ENCODE results near the gene ANKRD12.
"Not testable (repeated sequence)": the region's sequence is repeated elsewhere in the genome, so short reads cannot be mapped to it uniquely, and the experiment has no call there.

Gene ANKRD12

GRCh38 chr18:9136315-9137155 lies at the start of gene ANKRD12:
Gene ANKRD12, plus strand, starts transcription at chr18:9136781. Its CDS starts 45,652 bp downstream, at chr18:9182433.
- in situ Hi-C loops (cut with HindIII; ENCODE audit: low sequenced_read_pairs): no loop called here

- in situ Hi-C loops (cut with HindIII; ENCODE audit: low sequenced_read_pairs): no loop called here
These were observed 49.4 kb upstream of the ANKRD12 start for GRCh38 chr18:9087144-9087543.

GRCh38 chr18:9088252-9088651 lies 48.3 kb upstream of the ANKRD12 start:
- in situ Hi-C loops (cut with HindIII; ENCODE audit: low sequenced_read_pairs): no loop called here

GRCh38 chr18:9088727-9089126 lies 47.9 kb upstream of the ANKRD12 start:
- in situ Hi-C loops (cut with HindIII; ENCODE audit: low sequenced_read_pairs): not testable (repeated sequence)

GRCh38 chr18:9090578-9090977 lies 46.0 kb upstream of the ANKRD12 start:
- in situ Hi-C loops (cut with HindIII; ENCODE audit: low sequenced_read_pairs): no loop called here

- in situ Hi-C loops (cut with HindIII; ENCODE audit: low sequenced_read_pairs): no loop called here
These were observed 45.5 kb upstream of the ANKRD12 start for GRCh38 chr18:9091066-9091476.

GRCh38 chr18:9092665-9093064 lies 43.9 kb upstream of the ANKRD12 start:
- in situ Hi-C loops (cut with HindIII; ENCODE audit: low sequenced_read_pairs): no loop called here

GRCh38 chr18:9093109-9093508 lies 43.5 kb upstream of the ANKRD12 start:
- in situ Hi-C loops (cut with HindIII; ENCODE audit: low sequenced_read_pairs): not testable (repeated sequence)

- in situ Hi-C loops (cut with HindIII; ENCODE audit: low sequenced_read_pairs): no loop called here
These were observed 42.0 kb upstream of the ANKRD12 start for GRCh38 chr18:9094307-9095226.

- in situ Hi-C loops (cut with HindIII; ENCODE audit: low sequenced_read_pairs): no loop called here
These were observed 41.1 kb upstream of the ANKRD12 start for GRCh38 chr18:9095297-9096006.

- in situ Hi-C loops (cut with HindIII; ENCODE audit: low sequenced_read_pairs): no loop called here
These were observed 40.6 kb upstream of the ANKRD12 start for GRCh38 chr18:9096007-9096371.

GRCh38 chr18:9096685-9097084 lies 39.9 kb upstream of the ANKRD12 start:
- in situ Hi-C loops (cut with HindIII; ENCODE audit: low sequenced_read_pairs): no loop called here

- in situ Hi-C loops (cut with HindIII; ENCODE audit: low sequenced_read_pairs): no loop called here
These were observed 39.2 kb upstream of the ANKRD12 start for GRCh38 chr18:9097349-9097748.

- in situ Hi-C loops (cut with HindIII; ENCODE audit: low sequenced_read_pairs): no loop called here
These were observed 35.8 kb upstream of the ANKRD12 start for GRCh38 chr18:9100796-9101195.

GRCh38 chr18:9101730-9102507 lies 34.7 kb upstream of the ANKRD12 start:
- in situ Hi-C loops (cut with HindIII; ENCODE audit: low sequenced_read_pairs): no loop called here

- in situ Hi-C loops (cut with HindIII; ENCODE audit: low sequenced_read_pairs): no loop called here
These were observed 33.8 kb upstream of the ANKRD12 start, which contains the start of gene NDUFV2 for GRCh38 chr18:9102508-9103375. Gene NDUFV2, plus strand, starts transcription at chr18:9102699. Its CDS starts 45 bp downstream, at chr18:9102744.

GRCh38 chr18:9103376-9103873 lies 33.2 kb upstream of the ANKRD12 start:
- in situ Hi-C loops (cut with HindIII; ENCODE audit: low sequenced_read_pairs): no loop called here

- in situ Hi-C loops (cut with HindIII; ENCODE audit: low sequenced_read_pairs): no loop called here
These were observed 32.2 kb upstream of the ANKRD12 start for GRCh38 chr18:9104244-9104901.

- in situ Hi-C loops (cut with HindIII; ENCODE audit: low sequenced_read_pairs): no loop called here
These were observed 31.2 kb upstream of the ANKRD12 start for GRCh38 chr18:9105420-9105819.
